ENCODE data around the gene TUFT1.
A peak's percentile ranks its signal among the peaks of the same experiment; 100 is the strongest.

TUFT1 gene

GRCh38 chr1:151495316-151495715, 44.8 kb upstream of the TUFT1 start:
- TF ChIP-seq, protein P1, sequence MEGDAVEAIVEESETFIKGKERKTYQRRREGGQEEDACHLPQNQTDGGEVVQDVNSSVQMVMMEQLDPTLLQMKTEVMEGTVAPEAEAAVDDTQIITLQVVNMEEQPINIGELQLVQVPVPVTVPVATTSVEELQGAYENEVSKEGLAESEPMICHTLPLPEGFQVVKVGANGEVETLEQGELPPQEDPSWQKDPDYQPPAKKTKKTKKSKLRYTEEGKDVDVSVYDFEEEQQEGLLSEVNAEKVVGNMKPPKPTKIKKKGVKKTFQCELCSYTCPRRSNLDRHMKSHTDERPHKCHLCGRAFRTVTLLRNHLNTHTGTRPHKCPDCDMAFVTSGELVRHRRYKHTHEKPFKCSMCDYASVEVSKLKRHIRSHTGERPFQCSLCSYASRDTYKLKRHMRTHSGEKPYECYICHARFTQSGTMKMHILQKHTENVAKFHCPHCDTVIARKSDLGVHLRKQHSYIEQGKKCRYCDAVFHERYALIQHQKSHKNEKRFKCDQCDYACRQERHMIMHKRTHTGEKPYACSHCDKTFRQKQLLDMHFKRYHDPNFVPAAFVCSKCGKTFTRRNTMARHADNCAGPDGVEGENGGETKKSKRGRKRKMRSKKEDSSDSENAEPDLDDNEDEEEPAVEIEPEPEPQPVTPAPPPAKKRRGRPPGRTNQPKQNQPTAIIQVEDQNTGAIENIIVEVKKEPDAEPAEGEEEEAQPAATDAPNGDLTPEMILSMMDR (IDR thresholded peaks at IDR 0.05), result no peak
- Mint-ChIP-seq H3K36me3 (ENCODE audit: low read depth) (no peaks in the 10 kb centered on the region), H3K27me3 (ENCODE audit: low read depth, poor library complexity) (peaks cover 26% of the 10 kb centered on the region), H3K27ac (peak overlapping the region; percentile 81), H3K9me3 (no peaks in the 10 kb centered on the region), H3K4me1 (peaks cover 8% of the 10 kb centered on the region), H3K4me3 (no peak overlapping the region)
- DNase-seq, result no peak

- Mint-ChIP-seq H3K27ac (no peak overlapping the region), H3K27me3 (ENCODE audit: low read depth, poor library complexity) (peaks cover 30% of the 10 kb centered on the region)
- TF ChIP-seq, protein P1 (IDR thresholded peaks at IDR 0.05), result no peak
Observed at GRCh38 chr1:151499365-151499764, 40.7 kb upstream of the TUFT1 start.

GRCh38 chr1:151499930-151500329, 40.2 kb upstream of the TUFT1 start:
- Mint-ChIP-seq H3K36me3 (ENCODE audit: low read depth) (no peaks in the 10 kb centered on the region), H3K27me3 (ENCODE audit: low read depth, poor library complexity) (peaks cover 32% of the 10 kb centered on the region), H3K27ac (no peak overlapping the region), H3K9me3 (no peaks in the 10 kb centered on the region), H3K4me3 (no peak overlapping the region), H3K4me1 (peaks cover 14% of the 10 kb centered on the region)
- TF ChIP-seq, protein P1 (IDR thresholded peaks at IDR 0.05), result no peak
- DNase-seq, result no peak

More at GRCh38 chr1:151499365-151499764, 40.7 kb upstream of the TUFT1 start:
- Mint-ChIP-seq H3K9me3 (no peaks in the 10 kb centered on the region), H3K36me3 (ENCODE audit: low read depth) (no peaks in the 10 kb centered on the region), H3K4me1 (peaks cover 18% of the 10 kb centered on the region), H3K4me3 (no peak overlapping the region)
- DNase-seq, result no peak

- TF ChIP-seq, protein P1 (IDR thresholded peaks at IDR 0.05), result no peak
- H3K27me3 Mint-ChIP-seq (ENCODE audit: low read depth, poor library complexity), result peaks cover 47% of the 10 kb centered on the region
- H3K36me3 Mint-ChIP-seq (ENCODE audit: low read depth), result no peaks in the 10 kb centered on the region
- H3K4me3 Mint-ChIP-seq, result no peak overlapping the region
- H3K27ac Mint-ChIP-seq, result no peak overlapping the region
- DNase-seq, result no peak
- no peaks in the 10 kb centered on the region for H3K9me3 Mint-ChIP-seq
- H3K4me1 Mint-ChIP-seq, result peaks cover 11% of the 10 kb centered on the region
Observed at GRCh38 chr1:151501474-151501873, 38.6 kb upstream of the TUFT1 start.

GRCh38 chr1:151502035-151502700, 37.9 kb upstream of the TUFT1 start:
- peaks cover 48% of the 10 kb centered on the region for H3K27me3 Mint-ChIP-seq (ENCODE audit: low read depth, poor library complexity)
- H3K4me1 Mint-ChIP-seq, result peaks cover 11% of the 10 kb centered on the region
- H3K4me3 Mint-ChIP-seq, result no peak overlapping the region
- no peaks in the 10 kb centered on the region for H3K9me3 Mint-ChIP-seq
- no peaks in the 10 kb centered on the region for H3K36me3 Mint-ChIP-seq (ENCODE audit: low read depth)
- no peak for DNase-seq
- peak overlapping the region; percentile 45 for H3K27ac Mint-ChIP-seq
- TF ChIP-seq, protein P1 (IDR thresholded peaks at IDR 0.05), result no peak
